GM19238 (cell line): Measurements from ENCODE around the gene AGAP1.

Experiments used
- DNase-seq: peaks from one replicate; pipeline ENCODE4 v3.0.0; 2011; ENCODE audit warnings: low spot score; ENCODE audit not compliant: insufficient read length

Gene AGAP1

GRCh38 chr2:236021499-236022057 is 527.7 kb downstream of the AGAP1 start:
- no peak for DNase-seq

- DNase-seq, result no peak
Observed at GRCh38 chr2:236022128-236022527, 528.3 kb downstream of the AGAP1 start.

GRCh38 chr2:236025892-236026291 is 532.0 kb downstream of the AGAP1 start:
- DNase-seq, result no peak

- DNase-seq, result no peak
Observed at GRCh38 chr2:236026841-236027240, 533.0 kb downstream of the AGAP1 start.

GRCh38 chr2:236028066-236028465 is 534.2 kb downstream of the AGAP1 start:
- DNase-seq, result no peak

GRCh38 chr2:236033462-236033861 is 539.6 kb downstream of the AGAP1 start:
- DNase-seq, result no peak

GRCh38 chr2:236034974-236035373 is 541.1 kb downstream of the AGAP1 start:
- no peak for DNase-seq

GRCh38 chr2:236036045-236036444 is 542.2 kb downstream of the AGAP1 start:
- DNase-seq, result no peak

GRCh38 chr2:236038096-236038495 is 544.3 kb downstream of the AGAP1 start:
- DNase-seq, result no peak

GRCh38 chr2:236040600-236041328 is 546.9 kb downstream of the AGAP1 start:
- no peak for DNase-seq

- DNase-seq, result no peak
Observed at GRCh38 chr2:236041616-236042015, 547.8 kb downstream of the AGAP1 start.

GRCh38 chr2:236042087-236042486 is 548.2 kb downstream of the AGAP1 start:
- no peak for DNase-seq

GRCh38 chr2:236044191-236044590 is 550.3 kb downstream of the AGAP1 start:
- DNase-seq, result no peak

GRCh38 chr2:236045251-236046235 is 551.7 kb downstream of the AGAP1 start:
- no peak for DNase-seq

- DNase-seq, result no peak
Observed at GRCh38 chr2:236046715-236047114, 552.9 kb downstream of the AGAP1 start.

- DNase-seq, result no peak
Observed at GRCh38 chr2:236047176-236047575, 553.3 kb downstream of the AGAP1 start.

- DNase-seq, result no peak
Observed at GRCh38 chr2:236047886-236048540, 554.2 kb downstream of the AGAP1 start.

- no peak for DNase-seq
Observed at GRCh38 chr2:236049981-236050380, 556.1 kb downstream of the AGAP1 start.

- no peak for DNase-seq
Observed at GRCh38 chr2:236051351-236051750, 557.5 kb downstream of the AGAP1 start.

- no peak for DNase-seq
Observed at GRCh38 chr2:236051806-236052205, 558.0 kb downstream of the AGAP1 start.

GRCh38 chr2:236052206-236052605 is 558.4 kb downstream of the AGAP1 start:
- DNase-seq, result no peak
